GM18511 (cell line): ENCODE results near the gene SMPDL3A.

ENCODE experiments used
- ATAC-seq: cut with Tn5 transposase; IDR thresholded peaks from one replicate; pipeline ENCODE4 v1.9.1; 2021; ENCODE audit warnings: mild to moderate bottlenecking, moderate library complexity; ENCODE audit not compliant: unreplicated experiment

Gene SMPDL3A

GRCh38 chr6:122800906-122801305 is 11.8 kb downstream of the SMPDL3A start:
- no peak for ATAC-seq

- no peak for ATAC-seq
Observed at GRCh38 chr6:122801397-122801796, 12.3 kb downstream of the SMPDL3A start.

GRCh38 chr6:122803171-122803661 is 14.2 kb downstream of the SMPDL3A start:
- no peak for ATAC-seq

- ATAC-seq = no peak
Observed at GRCh38 chr6:122804962-122805485, 16.0 kb downstream of the SMPDL3A start.

GRCh38 chr6:122806291-122806690 is 17.2 kb downstream of the SMPDL3A start:
- no peak for ATAC-seq

GRCh38 chr6:122808121-122808885 is 19.2 kb downstream of the SMPDL3A start:
- no peak for ATAC-seq

GRCh38 chr6:122809001-122809400 is 19.9 kb downstream of the SMPDL3A start:
- no peak for ATAC-seq

GRCh38 chr6:122809691-122810090 is 20.6 kb downstream of the SMPDL3A start:
- ATAC-seq = no peak

- ATAC-seq = no peak
Observed at GRCh38 chr6:122810189-122810588, 21.1 kb downstream of the SMPDL3A start.

GRCh38 chr6:122817358-122817757 is 28.3 kb downstream of the SMPDL3A start:
- no peak for ATAC-seq

GRCh38 chr6:122817766-122818165 is 28.7 kb downstream of the SMPDL3A start:
- ATAC-seq = no peak

- no peak for ATAC-seq
Observed at GRCh38 chr6:122818866-122819265, 29.8 kb downstream of the SMPDL3A start.

GRCh38 chr6:122821095-122821494 is 32.0 kb downstream of the SMPDL3A start:
- ATAC-seq = no peak

- no peak for ATAC-seq
Observed at GRCh38 chr6:122825163-122825562, 36.1 kb downstream of the SMPDL3A start.

- no peak for ATAC-seq
Observed at GRCh38 chr6:122829456-122829855, 40.4 kb downstream of the SMPDL3A start.

- no peak for ATAC-seq
Observed at GRCh38 chr6:122831511-122831910, 42.5 kb downstream of the SMPDL3A start.

GRCh38 chr6:122832459-122832858 is 43.4 kb downstream of the SMPDL3A start:
- no peak for ATAC-seq

GRCh38 chr6:122833021-122833491 is 44.0 kb downstream of the SMPDL3A start:
- no peak for ATAC-seq

- no peak for ATAC-seq
Observed at GRCh38 chr6:122838060-122838780, 49.2 kb downstream of the SMPDL3A start.

GRCh38 chr6:122839472-122839871 is 50.4 kb downstream of the SMPDL3A start:
- ATAC-seq = peak; percentile 98

- peak; percentile 13 for ATAC-seq
Observed at GRCh38 chr6:122839906-122840305, 50.8 kb downstream of the SMPDL3A start.

GRCh38 chr6:122845464-122845863 is 56.4 kb downstream of the SMPDL3A start:
- ATAC-seq = no peak
